GM12878 (cell line): Measurements from ENCODE around the gene SLC24A3.

Experiments
- CHD2 ChIP-seq: IDR thresholded peaks from 2 replicates; pipeline ENCODE4 v1.6.1; 2011; ENCODE audit warnings: low read depth, low read length, improper control_type of control experiment, borderline replicate concordance
- EZH2 ChIP-seq: IDR thresholded peaks from 2 replicates; pipeline ENCODE4 v1.6.1; 2012; ENCODE audit warnings: low read depth, mild to moderate bottlenecking, control low read depth, inconsistent platforms, low read length, borderline replicate concordance; ENCODE audit not compliant: control insufficient read depth
- FOS ChIP-seq: IDR thresholded peaks from 3 replicates; pipeline ENCODE4 v1.6.1; 2011; ENCODE audit warnings: borderline replicate concordance; ENCODE audit not compliant: insufficient read length; ENCODE audit errors: extremely low read depth
- FOXK2 ChIP-seq: fragments of 450-650 bp; IDR thresholded peaks from 2 replicates; pipeline ENCODE4 v1.6.1; 2017; ENCODE audit warnings: mild to moderate bottlenecking, moderate library complexity
- POLR2A ChIP-seq: IDR thresholded peaks from 2 replicates; pipeline ENCODE4 v1.6.1; 2011; ENCODE audit warnings: low read depth, mild to moderate bottlenecking, low read length
- SIN3A ChIP-seq: IDR thresholded peaks from 2 replicates; pipeline ENCODE4 v1.6.1; 2012; ENCODE audit warnings: low read depth, low read length, improper control_type of control experiment
- SPI1 ChIP-seq: IDR thresholded peaks from 2 replicates; pipeline ENCODE4 v1.6.1; 2011; ENCODE audit warnings: low read depth, mild to moderate bottlenecking, low read length, moderate library complexity, borderline replicate concordance; ENCODE audit not compliant: insufficient read depth
- ZNF274 ChIP-seq: IDR thresholded peaks from one replicate; pipeline ENCODE4 v1.8.0; 2011; ENCODE audit not compliant: insufficient read length, insufficient read depth
- TF ChIP-seq, protein P1 (sequence below), 3 experiments: IDR thresholded peaks in 2 of 3; conservative IDR thresholded peaks in 1 of 3; 2 replicates each; pipeline ENCODE4 v1.5.1; 2011; ENCODE audit warnings: low read depth in 3 of 3, low read length in 3 of 3, mild to moderate bottlenecking in 3 of 3, control low read depth in 2 of 3, moderate library complexity in 2 of 3, inconsistent platforms in 1 of 3, mixed read lengths in 1 of 3; ENCODE audit not compliant: control insufficient read depth in 2 of 3, insufficient read depth in 1 of 3; ENCODE audit errors: extremely low read depth in 1 of 3
- TF ChIP-seq, protein P2 (sequence below): fragments of 450-650 bp; IDR thresholded peaks from 2 replicates; pipeline ENCODE4 v1.6.1; 2016; ENCODE audit warnings: mild to moderate bottlenecking
- TF ChIP-seq, protein P3 (sequence below): fragments of 450-650 bp; IDR thresholded peaks from 2 replicates; pipeline ENCODE4 v1.6.1; 2017; ENCODE audit warnings: mild to moderate bottlenecking

DNA sequence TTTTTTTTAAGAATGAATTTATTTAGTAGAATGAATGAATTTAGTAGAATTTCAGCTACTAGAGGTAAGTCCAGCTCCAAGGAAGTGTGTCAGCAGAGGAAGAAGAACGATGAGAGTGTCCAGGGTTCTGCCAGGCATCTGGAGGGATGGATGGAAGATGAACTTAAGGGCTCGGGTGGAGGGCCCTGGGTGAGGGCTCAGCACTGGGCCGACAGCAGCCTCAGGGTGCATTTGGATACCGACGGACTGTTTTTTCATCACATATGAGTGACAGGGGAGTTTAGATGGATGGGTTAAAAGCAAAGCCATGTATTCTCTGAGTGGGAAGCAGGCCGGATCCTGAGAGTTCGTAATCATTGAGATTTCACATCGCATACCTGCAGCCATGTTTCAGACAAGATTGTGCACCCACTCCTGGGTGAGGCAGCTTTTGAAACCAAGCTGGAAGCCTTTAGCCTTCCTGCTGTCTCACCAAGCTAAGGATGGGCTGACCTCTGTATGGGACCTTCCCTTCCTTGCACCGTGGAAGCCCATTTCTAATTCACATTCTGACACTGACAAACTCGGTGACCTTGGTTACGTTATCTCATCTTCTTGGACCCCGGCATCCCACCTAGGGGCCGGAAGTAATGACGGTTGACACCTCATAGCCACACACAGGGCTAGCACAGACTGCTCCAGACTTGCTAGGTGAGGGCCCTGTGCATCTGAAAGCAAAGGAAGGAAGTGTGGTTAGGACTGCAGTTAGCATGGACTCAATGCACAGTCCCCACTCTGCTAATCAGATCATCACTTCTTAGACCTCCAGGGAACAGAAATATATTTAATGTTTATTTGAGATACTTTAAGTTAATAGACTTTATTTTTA, 228.5 kb downstream of the SLC24A3 start:
- TF ChIP-seq, protein P1, sequence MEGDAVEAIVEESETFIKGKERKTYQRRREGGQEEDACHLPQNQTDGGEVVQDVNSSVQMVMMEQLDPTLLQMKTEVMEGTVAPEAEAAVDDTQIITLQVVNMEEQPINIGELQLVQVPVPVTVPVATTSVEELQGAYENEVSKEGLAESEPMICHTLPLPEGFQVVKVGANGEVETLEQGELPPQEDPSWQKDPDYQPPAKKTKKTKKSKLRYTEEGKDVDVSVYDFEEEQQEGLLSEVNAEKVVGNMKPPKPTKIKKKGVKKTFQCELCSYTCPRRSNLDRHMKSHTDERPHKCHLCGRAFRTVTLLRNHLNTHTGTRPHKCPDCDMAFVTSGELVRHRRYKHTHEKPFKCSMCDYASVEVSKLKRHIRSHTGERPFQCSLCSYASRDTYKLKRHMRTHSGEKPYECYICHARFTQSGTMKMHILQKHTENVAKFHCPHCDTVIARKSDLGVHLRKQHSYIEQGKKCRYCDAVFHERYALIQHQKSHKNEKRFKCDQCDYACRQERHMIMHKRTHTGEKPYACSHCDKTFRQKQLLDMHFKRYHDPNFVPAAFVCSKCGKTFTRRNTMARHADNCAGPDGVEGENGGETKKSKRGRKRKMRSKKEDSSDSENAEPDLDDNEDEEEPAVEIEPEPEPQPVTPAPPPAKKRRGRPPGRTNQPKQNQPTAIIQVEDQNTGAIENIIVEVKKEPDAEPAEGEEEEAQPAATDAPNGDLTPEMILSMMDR (IDR thresholded peaks at IDR 0.05 in 2 of 3, conservative IDR thresholded peaks at IDR 0.05 in 1 of 3; ENCODE audit: control insufficient read depth in 2 of 3, extremely low read depth in 1 of 3, insufficient read depth in 1 of 3, low read depth in 3 of 3, low read length in 3 of 3): no peak
- no peak for TF ChIP-seq SIN3A
- no peak for TF ChIP-seq ZNF274
- TF ChIP-seq EZH2: no peak
- no peak for TF ChIP-seq SPI1
- no peak for TF ChIP-seq POLR2A
- TF ChIP-seq, protein P2, sequence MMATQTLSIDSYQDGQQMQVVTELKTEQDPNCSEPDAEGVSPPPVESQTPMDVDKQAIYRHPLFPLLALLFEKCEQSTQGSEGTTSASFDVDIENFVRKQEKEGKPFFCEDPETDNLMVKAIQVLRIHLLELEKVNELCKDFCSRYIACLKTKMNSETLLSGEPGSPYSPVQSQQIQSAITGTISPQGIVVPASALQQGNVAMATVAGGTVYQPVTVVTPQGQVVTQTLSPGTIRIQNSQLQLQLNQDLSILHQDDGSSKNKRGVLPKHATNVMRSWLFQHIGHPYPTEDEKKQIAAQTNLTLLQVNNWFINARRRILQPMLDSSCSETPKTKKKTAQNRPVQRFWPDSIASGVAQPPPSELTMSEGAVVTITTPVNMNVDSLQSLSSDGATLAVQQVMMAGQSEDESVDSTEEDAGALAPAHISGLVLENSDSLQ: no peak
- no peak for TF ChIP-seq FOXK2
- TF ChIP-seq, protein P3, sequence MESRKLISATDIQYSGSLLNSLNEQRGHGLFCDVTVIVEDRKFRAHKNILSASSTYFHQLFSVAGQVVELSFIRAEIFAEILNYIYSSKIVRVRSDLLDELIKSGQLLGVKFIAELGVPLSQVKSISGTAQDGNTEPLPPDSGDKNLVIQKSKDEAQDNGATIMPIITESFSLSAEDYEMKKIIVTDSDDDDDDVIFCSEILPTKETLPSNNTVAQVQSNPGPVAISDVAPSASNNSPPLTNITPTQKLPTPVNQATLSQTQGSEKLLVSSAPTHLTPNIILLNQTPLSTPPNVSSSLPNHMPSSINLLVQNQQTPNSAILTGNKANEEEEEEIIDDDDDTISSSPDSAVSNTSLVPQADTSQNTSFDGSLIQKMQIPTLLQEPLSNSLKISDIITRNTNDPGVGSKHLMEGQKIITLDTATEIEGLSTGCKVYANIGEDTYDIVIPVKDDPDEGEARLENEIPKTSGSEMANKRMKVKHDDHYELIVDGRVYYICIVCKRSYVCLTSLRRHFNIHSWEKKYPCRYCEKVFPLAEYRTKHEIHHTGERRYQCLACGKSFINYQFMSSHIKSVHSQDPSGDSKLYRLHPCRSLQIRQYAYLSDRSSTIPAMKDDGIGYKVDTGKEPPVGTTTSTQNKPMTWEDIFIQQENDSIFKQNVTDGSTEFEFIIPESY: no peak
- no peak for TF ChIP-seq FOS
- no peak for TF ChIP-seq CHD2
